Peyer's patch (tissue), 4 donors: ENCODE data around the gene NFIB. TPM values are rescaled to one million over a fixed set of nuclear protein-coding genes. Genes with fewer than 3 reads are reported as not detected.

Source experiments
- DNase-seq, 3 donors: peaks; one replicate each; pipeline ENCODE4 v3.0.0-alpha.2; 2017 to 2019
- H3K27ac ChIP-seq, 4 donors: fragments of 200-600 bp; sonication (generic); one replicate each; pipeline ENCODE4 v1.5.1; 2016 to 2019
- H3K27me3 ChIP-seq, 2 donors: fragments of 200-600 bp; sonication (generic); one replicate each; pipeline ENCODE4 v1.5.1; 2019
- H3K36me3 ChIP-seq, 3 donors: fragments of 200-600 bp; sonication (generic); one replicate each; pipeline ENCODE4 v1.5.1; 2016 to 2019
- H3K4me1 ChIP-seq, 4 donors: fragments of 200-600 bp; sonication (generic); one replicate each; pipeline ENCODE4 v1.5.1; 2016 to 2019
- H3K4me3 ChIP-seq, 4 donors: fragments of 200-600 bp; sonication (generic); 1 replicate in 3 of 4; 2 replicates in 1 of 4; pipeline ENCODE4 v1.5.1; 2016 to 2019; ENCODE audit warnings: mild to moderate bottlenecking in 1 of 4
- H3K9me3 ChIP-seq, 4 donors: fragments of 200-600 bp; sonication (generic); one replicate each; pipeline ENCODE4 v1.5.1; 2016 to 2019; ENCODE audit warnings: mild to moderate bottlenecking in 1 of 4
- POLR2A ChIP-seq, 2 donors: fragments of 450-650 bp; IDR thresholded peaks; one replicate each; pipeline ENCODE4 v1.5.1; 2017; ENCODE audit warnings: antibody characterized with exemption in 2 of 2, mild to moderate bottlenecking in 2 of 2, moderate library complexity in 2 of 2
- total RNA-seq, 4 donors: library from RNA; depleted of rRNA; stranded (reverse); fragments of >200 nt; gene quantifications; one replicate each; pipeline ENCODE4 v1.1.0, GENCODE V29; 2016
- TF ChIP-seq, protein P1 (sequence below), 6 experiments: fragments of 450-650 bp in 4 of 6; fragments of 200-600 bp in 2 of 6; sonication (generic) in 1 of 6; IDR thresholded peaks; one replicate each; pipeline ENCODE4 v1.5.1; 2017 to 2019; ENCODE audit warnings: antibody characterized with exemption in 6 of 6, mild to moderate bottlenecking in 3 of 6, moderate library complexity in 1 of 6

Gene NFIB
- total RNA-seq, 4 donors from 2014 or later, result 89.7 to 229 (median 159) TPM

DNA sequence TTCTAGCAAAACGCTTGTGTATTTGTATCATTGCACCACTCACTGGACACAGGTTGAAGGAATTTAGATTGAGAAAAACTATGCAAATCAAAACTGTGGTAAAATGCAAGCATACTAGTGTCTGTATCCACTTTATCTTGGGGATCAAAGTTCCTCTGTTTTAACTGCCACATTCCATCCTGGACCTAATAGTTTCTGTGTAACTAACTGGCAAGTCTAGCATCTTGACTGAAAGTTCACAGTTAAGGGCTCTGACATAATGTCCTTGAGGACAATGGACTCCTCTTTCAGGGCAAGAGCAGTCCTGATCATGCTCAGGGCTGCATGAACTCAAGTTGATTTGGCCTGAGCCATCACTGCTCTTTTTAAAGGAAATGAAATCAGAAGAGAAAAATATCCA is 30.7 kb downstream of the NFIB start:
- H3K4me1 ChIP-seq, result peaks cover 0 to 16% (median 1%) of the 10 kb centered on the region in 4 donors
- H3K9me3 ChIP-seq, result no peaks in the 10 kb centered on the region
- H3K36me3 ChIP-seq, result no peaks in the 10 kb centered on the region
- H3K27me3 ChIP-seq, result no peaks in the 10 kb centered on the region
- TF ChIP-seq POLR2A (IDR thresholded peaks at IDR 0.05), result no peak
- TF ChIP-seq, protein P1, sequence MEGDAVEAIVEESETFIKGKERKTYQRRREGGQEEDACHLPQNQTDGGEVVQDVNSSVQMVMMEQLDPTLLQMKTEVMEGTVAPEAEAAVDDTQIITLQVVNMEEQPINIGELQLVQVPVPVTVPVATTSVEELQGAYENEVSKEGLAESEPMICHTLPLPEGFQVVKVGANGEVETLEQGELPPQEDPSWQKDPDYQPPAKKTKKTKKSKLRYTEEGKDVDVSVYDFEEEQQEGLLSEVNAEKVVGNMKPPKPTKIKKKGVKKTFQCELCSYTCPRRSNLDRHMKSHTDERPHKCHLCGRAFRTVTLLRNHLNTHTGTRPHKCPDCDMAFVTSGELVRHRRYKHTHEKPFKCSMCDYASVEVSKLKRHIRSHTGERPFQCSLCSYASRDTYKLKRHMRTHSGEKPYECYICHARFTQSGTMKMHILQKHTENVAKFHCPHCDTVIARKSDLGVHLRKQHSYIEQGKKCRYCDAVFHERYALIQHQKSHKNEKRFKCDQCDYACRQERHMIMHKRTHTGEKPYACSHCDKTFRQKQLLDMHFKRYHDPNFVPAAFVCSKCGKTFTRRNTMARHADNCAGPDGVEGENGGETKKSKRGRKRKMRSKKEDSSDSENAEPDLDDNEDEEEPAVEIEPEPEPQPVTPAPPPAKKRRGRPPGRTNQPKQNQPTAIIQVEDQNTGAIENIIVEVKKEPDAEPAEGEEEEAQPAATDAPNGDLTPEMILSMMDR (IDR thresholded peaks at IDR 0.05), result no peak
- H3K27ac ChIP-seq, result no peak overlapping the region
- H3K4me3 ChIP-seq, result no peak overlapping the region
- DNase-seq, result no peak

DNA sequence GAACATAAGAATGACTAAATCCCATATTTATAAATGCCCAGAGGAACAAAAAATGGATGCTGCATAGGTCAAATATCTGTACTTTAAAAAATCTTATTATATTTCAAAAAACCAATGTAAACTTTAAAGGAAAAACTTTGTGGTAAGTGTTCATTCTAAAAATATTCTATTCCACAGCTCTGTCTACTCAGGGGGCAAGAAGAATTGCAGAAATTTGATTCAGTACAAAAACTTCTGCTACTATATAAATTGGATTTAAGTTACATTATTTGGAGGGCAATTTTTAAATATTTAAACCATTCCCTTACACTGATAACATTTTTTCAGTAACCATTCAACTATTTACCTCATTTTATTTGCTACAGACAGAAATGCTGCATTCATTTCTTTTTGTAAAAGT is 32.1 kb downstream of the NFIB start:
- Histone ChIP-seq H3K4me1 (peaks cover 0 to 16% (median 1%) of the 10 kb centered on the region in 4 donors), H3K36me3 (no peaks in the 10 kb centered on the region), H3K27me3 (no peaks in the 10 kb centered on the region), H3K27ac (no peak overlapping the region), H3K9me3 (no peaks in the 10 kb centered on the region), H3K4me3 (no peak overlapping the region)
- no peak for DNase-seq
- TF ChIP-seq POLR2A (IDR thresholded peaks at IDR 0.05), result no peak
- TF ChIP-seq, protein P1 (IDR thresholded peaks at IDR 0.05), result no peak

DNA sequence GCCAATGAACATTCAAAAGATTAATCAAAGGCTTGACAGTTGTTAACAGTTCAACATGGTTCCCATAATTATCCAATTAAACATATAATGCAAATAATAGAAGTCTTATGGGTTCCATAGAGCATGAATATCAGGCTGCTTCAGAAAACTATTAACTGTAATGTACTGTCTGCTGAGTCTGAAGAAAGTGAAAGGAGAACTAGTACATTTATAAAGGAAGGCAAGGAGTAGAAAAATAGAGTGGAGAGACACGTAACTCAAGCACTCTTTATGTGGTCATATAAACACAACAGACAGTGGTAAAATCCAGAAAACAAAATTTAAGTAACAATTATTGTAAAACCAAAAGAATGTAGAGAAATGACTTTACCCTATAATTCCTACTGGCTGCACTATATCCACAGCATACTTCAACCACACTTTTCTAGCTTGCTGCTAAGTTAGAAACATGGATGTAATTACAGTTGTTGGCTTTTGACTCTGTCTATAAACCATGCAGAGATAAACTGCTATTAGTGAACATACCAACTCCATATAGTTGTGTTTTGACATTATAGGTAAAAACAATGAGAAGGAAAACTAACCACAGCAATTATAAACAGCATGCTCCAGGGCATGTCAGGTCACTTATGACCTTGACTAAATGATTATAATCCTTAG is 32.7 kb downstream of the NFIB start:
- no peak overlapping the region for H3K27ac ChIP-seq
- H3K4me1 ChIP-seq, result peaks cover 0 to 16% (median 1%) of the 10 kb centered on the region in 4 donors
- no peaks in the 10 kb centered on the region for H3K9me3 ChIP-seq
- no peak for DNase-seq
- H3K27me3 ChIP-seq, result no peaks in the 10 kb centered on the region
- no peaks in the 10 kb centered on the region for H3K36me3 ChIP-seq
- H3K4me3 ChIP-seq, result no peak overlapping the region
- TF ChIP-seq, protein P1 (IDR thresholded peaks at IDR 0.05), result no peak
- no peak for TF ChIP-seq POLR2A (IDR thresholded peaks at IDR 0.05)

DNA sequence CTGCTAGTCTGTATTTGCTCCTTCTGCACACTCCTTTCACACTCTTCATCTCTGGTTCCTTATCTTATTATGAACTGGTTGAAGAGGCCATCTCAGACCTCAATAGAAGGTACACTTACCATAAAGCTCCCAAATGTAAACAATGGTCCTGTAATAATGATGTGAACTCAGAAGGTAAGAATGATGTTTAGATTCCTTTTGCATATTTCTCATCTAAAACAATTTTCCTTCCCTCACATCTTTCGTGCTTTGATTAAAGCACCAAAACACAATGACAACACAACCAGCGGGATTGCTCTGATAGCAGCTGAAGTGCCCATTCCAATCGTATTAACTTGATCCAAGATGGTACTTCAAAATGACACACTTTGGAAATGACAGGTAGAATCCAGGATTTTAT is 34.3 kb downstream of the NFIB start:
- TF ChIP-seq POLR2A (IDR thresholded peaks at IDR 0.05), result no peak
- TF ChIP-seq, protein P1 (IDR thresholded peaks at IDR 0.05), result no peak
- Histone ChIP-seq H3K27me3 (no peaks in the 10 kb centered on the region), H3K36me3 (no peaks in the 10 kb centered on the region), H3K27ac (no peak overlapping the region), H3K4me1 (peaks cover 0 to 20% (median 1%) of the 10 kb centered on the region in 4 donors), H3K4me3 (no peak overlapping the region), H3K9me3 (no peaks in the 10 kb centered on the region)
- DNase-seq, result no peak

DNA sequence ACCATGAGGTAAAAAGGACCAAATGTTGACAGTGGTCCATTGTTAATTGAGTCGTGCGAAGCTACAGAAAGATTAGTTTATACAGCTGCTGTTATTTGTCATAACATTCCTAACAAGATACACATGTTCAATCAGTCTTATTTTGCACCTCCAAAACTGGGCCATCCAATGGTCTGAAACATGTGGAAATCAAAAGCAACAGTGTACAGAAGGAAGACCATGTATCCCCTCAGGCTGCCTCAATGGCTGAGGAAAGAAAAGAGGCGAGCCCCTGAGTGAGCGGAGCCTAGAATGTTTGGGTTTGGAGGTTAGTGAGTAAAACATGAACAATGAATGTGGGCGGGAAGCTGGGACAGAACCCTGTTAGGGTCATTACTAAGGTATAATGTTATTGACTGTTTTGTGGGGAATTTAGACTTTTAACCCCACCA is 35.6 kb downstream of the NFIB start:
- H3K36me3 ChIP-seq, result no peaks in the 10 kb centered on the region
- no peak for DNase-seq
- no peaks in the 10 kb centered on the region for H3K9me3 ChIP-seq
- H3K4me1 ChIP-seq, result peaks cover 0 to 20% (median 0%) of the 10 kb centered on the region in 4 donors
- H3K4me3 ChIP-seq, result no peak overlapping the region
- H3K27ac ChIP-seq, result no peak overlapping the region
- no peaks in the 10 kb centered on the region for H3K27me3 ChIP-seq
- TF ChIP-seq POLR2A (IDR thresholded peaks at IDR 0.05), result no peak
- TF ChIP-seq, protein P1 (IDR thresholded peaks at IDR 0.05), result no peak
